ENCODE measurements around the gene STH. TPM values are rescaled to one million over a fixed set of nuclear protein-coding genes. Genes with fewer than 3 reads are reported as not detected.

STH gene
- polyA plus RNA-seq, 1 donor (not counting 4 experiments of a cell fraction or from before 2014, with no cell fraction given) = not detected

DNA sequence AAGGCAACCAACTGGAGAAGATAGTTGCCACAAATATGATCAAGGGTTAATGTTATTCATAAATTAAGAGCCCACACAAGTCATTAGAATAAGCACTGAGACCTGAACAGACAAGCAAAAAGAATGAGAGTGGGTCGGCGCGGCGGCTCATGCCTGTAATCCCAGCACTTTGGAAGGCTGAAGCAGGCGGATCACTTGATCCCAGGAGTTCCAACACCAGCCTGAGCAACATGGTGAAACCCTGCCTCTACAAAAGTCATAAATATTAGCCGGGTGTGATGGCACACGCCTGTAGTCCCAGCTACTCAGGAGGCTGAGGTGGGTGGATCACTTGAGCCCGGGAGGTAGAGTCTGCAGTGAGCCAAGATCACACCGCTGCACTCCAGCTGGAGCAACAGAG lies 40.7 kb upstream of the STH start:
- DNase-seq (ENCODE audit: low read depth, low spot score) (no peak), FAIRE-seq (no peak)
- H3K4me1 ChIP-seq (ENCODE audit: control insufficient read depth, extremely low read depth, insufficient read depth, low read length) = no peaks in the 10 kb centered on the region
- peaks cover under 1% of the 10 kb centered on the region for H3K27me3 ChIP-seq (ENCODE audit: control insufficient read depth, extremely low read depth, insufficient read depth, low read length)
- H3K36me3 ChIP-seq (ENCODE audit: control insufficient read depth in 2 of 2, extremely low read depth in 1 of 2, insufficient read depth in 2 of 2, low read length in 2 of 2) = no peaks in the 10 kb centered on the region
- no peak overlapping the region for H2AFZ ChIP-seq (ENCODE audit: control insufficient read depth, low read length)
- no peak overlapping the region for H3K4me2 ChIP-seq (ENCODE audit: control insufficient read depth, extremely low read depth, insufficient read depth, low read depth, low read length)
- H3K4me3 ChIP-seq (ENCODE audit: control insufficient read depth in 2 of 3, extremely low read depth in 1 of 3, insufficient read depth in 2 of 3, low read depth in 1 of 3, low read length in 3 of 3) = no peak overlapping the region
- no peaks in the 10 kb centered on the region for H3K9me3 ChIP-seq (ENCODE audit: control insufficient read depth, low read depth, low read length)
- H4K20me1 ChIP-seq (ENCODE audit: control insufficient read depth, extremely low read depth, insufficient read depth, low read length) = no peaks in the 10 kb centered on the region
- no peak overlapping the region for H3K27ac ChIP-seq (ENCODE audit: control insufficient read depth, insufficient read depth, low read length)
- dilution Hi-C loops (cut with MboI; ENCODE audit: extremely low pct_ligation_motif_present, low sequenced_read_pairs) = no loop called here
- TF ChIP-seq, protein P1, sequence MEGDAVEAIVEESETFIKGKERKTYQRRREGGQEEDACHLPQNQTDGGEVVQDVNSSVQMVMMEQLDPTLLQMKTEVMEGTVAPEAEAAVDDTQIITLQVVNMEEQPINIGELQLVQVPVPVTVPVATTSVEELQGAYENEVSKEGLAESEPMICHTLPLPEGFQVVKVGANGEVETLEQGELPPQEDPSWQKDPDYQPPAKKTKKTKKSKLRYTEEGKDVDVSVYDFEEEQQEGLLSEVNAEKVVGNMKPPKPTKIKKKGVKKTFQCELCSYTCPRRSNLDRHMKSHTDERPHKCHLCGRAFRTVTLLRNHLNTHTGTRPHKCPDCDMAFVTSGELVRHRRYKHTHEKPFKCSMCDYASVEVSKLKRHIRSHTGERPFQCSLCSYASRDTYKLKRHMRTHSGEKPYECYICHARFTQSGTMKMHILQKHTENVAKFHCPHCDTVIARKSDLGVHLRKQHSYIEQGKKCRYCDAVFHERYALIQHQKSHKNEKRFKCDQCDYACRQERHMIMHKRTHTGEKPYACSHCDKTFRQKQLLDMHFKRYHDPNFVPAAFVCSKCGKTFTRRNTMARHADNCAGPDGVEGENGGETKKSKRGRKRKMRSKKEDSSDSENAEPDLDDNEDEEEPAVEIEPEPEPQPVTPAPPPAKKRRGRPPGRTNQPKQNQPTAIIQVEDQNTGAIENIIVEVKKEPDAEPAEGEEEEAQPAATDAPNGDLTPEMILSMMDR (optimal IDR thresholded peaks at IDR 0.05 in 1 of 3, IDR thresholded peaks at IDR 0.05 in 1 of 3, conservative IDR thresholded peaks at IDR 0.05 in 1 of 3; ENCODE audit: extremely low read depth in 1 of 3, insufficient read depth in 2 of 3, low read length in 3 of 3) = no peak
- TF ChIP-seq EZH2 (IDR thresholded peaks at IDR 0.05; ENCODE audit: low read length) = no peak
- no peaks in the 10 kb centered on the region for H3K79me2 ChIP-seq (ENCODE audit: control insufficient read depth, insufficient read depth, low read length)
- H3K9ac ChIP-seq (ENCODE audit: control insufficient read depth, extremely low read depth, insufficient read depth, low read length) = no peak overlapping the region
- no peaks in the 10 kb centered on the region for H3K9me1 ChIP-seq (ENCODE audit: control insufficient read depth, extremely low read depth, insufficient read depth, low read length)

DNA sequence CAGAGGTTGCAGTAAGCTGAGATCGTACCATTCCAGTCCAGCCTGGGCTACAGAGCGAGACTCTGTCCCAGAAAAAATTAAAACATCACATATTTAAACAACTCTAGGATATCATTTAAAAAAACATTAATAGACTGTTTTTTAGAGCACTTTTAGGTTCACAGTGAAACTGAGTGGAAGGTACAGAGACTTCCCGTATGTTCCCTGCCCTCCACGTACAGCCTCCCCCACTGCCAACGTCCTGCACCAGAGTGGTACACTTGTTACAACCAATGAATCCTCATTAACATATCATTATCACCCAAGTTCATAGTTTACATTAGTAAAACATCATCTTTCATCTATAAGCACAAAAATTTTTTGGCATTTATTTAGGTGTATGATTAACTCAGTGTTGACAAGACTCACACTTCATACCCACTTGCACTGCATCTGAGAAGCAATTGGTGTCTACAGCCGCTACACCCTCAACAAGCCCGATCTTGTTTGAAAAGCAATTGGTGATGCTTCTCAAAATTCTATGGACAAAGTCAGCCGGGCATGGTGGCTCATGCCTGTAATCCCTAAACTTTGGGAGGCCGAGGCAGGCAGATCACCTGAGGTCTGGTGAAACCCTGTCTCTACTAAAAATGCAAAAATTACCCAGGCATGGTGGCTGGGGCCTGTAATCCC lies 39.9 kb upstream of the STH start:
- no peaks in the 10 kb centered on the region for H3K27me3 ChIP-seq (ENCODE audit: control insufficient read depth, extremely low read depth, insufficient read depth, low read length)
- no peaks in the 10 kb centered on the region for H3K79me2 ChIP-seq (ENCODE audit: control insufficient read depth, insufficient read depth, low read length)
- dilution Hi-C loops (cut with MboI; ENCODE audit: extremely low pct_ligation_motif_present, low sequenced_read_pairs) = no loop called here
- no peak overlapping the region for H3K4me2 ChIP-seq (ENCODE audit: control insufficient read depth, extremely low read depth, insufficient read depth, low read depth, low read length)
- no peaks in the 10 kb centered on the region for H3K4me1 ChIP-seq (ENCODE audit: control insufficient read depth, extremely low read depth, insufficient read depth, low read length)
- no peaks in the 10 kb centered on the region for H4K20me1 ChIP-seq (ENCODE audit: control insufficient read depth, extremely low read depth, insufficient read depth, low read length)
- no peak overlapping the region for H3K4me3 ChIP-seq (ENCODE audit: control insufficient read depth in 2 of 3, extremely low read depth in 1 of 3, insufficient read depth in 2 of 3, low read depth in 1 of 3, low read length in 3 of 3)
- no peak for TF ChIP-seq EZH2 (IDR thresholded peaks at IDR 0.05; ENCODE audit: low read length)
- TF ChIP-seq, protein P1 (optimal IDR thresholded peaks at IDR 0.05 in 1 of 3, IDR thresholded peaks at IDR 0.05 in 1 of 3, conservative IDR thresholded peaks at IDR 0.05 in 1 of 3; ENCODE audit: extremely low read depth in 1 of 3, insufficient read depth in 2 of 3, low read length in 3 of 3) = no peak
- H3K9me1 ChIP-seq (ENCODE audit: control insufficient read depth, extremely low read depth, insufficient read depth, low read length) = no peaks in the 10 kb centered on the region
- H3K9ac ChIP-seq (ENCODE audit: control insufficient read depth, extremely low read depth, insufficient read depth, low read length) = no peak overlapping the region
- no peak overlapping the region for H2AFZ ChIP-seq (ENCODE audit: control insufficient read depth, low read length)
- H3K9me3 ChIP-seq (ENCODE audit: control insufficient read depth, low read depth, low read length) = no peaks in the 10 kb centered on the region
- FAIRE-seq (no peak), DNase-seq (ENCODE audit: low read depth, low spot score) (no peak)
- no peak overlapping the region for H3K27ac ChIP-seq (ENCODE audit: control insufficient read depth, insufficient read depth, low read length)
- no peaks in the 10 kb centered on the region for H3K36me3 ChIP-seq (ENCODE audit: control insufficient read depth in 2 of 2, extremely low read depth in 1 of 2, insufficient read depth in 2 of 2, low read length in 2 of 2)
